GM21423 (cell line): ENCODE data around the gene SRCIN1.
"Not testable (repeated sequence)": the region's sequence is repeated elsewhere in the genome, so short reads cannot be mapped to it uniquely, and the experiment has no call there.

Experiments used
- ATAC-seq: cut with Tn5 transposase; IDR thresholded peaks from one replicate; pipeline ENCODE4 v1.9.1; 2021; ENCODE audit warnings: mild to moderate bottlenecking, moderate library complexity; ENCODE audit not compliant: unreplicated experiment

Gene SRCIN1

GRCh38 chr17:38545531-38546225, 60.1 kb downstream of the SRCIN1 start:
- ATAC-seq: no peak

GRCh38 chr17:38544839-38545209, 60.9 kb downstream of the SRCIN1 start:
- ATAC-seq: no peak

- no peak for ATAC-seq
Observed at GRCh38 chr17:38544175-38544838, 61.4 kb downstream of the SRCIN1 start.

DNA sequence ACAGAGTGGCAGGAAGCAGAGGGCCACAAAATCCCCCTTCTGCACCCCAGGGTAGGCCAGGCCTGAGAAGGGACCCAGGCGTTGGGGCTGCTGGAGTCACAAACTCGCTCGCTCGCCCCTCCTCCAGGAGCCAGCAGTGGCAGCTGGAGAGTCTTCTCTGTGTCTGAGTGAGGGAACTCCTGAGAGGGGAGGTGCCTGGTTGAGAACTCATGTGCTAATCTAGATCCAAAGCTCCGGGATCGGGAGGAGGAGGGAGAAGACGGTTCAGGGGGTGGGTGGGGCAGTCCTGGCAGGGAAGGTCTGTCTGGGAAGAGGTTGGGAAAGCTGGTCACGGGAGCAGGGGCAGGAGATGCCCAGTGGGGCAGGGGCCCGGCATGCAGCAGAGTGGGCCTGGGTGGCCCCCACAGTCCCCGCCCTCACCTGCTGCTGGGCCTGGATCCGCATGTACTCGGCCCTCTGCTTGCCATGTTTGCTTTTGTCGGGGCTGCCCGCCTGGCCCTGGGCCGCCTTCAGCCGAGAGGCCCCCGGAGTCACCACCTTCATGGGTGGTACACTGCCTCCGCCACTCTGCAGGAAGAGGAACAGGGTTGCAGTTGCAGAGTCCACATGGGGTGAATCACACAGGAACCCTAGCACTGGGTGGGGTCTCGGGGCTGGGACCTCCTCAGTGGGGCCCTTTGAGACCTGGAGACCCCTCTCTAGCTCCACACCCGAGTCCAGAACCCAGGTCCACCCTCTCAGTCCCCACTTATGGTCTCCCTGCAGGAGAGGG, 62.2 kb downstream of the SRCIN1 start:
- ATAC-seq: no peak

DNA sequence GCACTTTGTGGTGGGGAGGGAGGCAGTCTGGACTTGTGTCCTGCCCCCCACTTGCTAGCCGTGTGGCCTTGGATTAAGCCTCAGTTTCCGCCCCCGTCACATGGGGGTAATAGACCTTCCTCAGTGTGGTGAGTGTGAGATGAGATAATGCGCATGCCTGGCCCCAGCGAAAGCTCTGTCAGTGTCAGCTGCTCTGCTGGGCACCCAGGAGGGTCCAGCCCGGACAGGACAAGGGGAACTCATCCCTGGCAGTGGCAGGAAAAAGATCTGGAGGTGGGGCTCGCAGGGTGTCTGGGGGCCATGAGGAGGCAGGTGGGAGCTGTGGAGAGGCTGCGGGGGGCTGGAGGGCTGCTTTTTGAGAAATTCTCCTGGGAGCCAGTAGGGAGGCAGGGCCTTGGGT, 63.5 kb downstream of the SRCIN1 start:
- ATAC-seq: no peak

GRCh38 chr17:38541281-38541680, 64.5 kb downstream of the SRCIN1 start:
- ATAC-seq: no peak

GRCh38 chr17:38540514-38541045, 65.2 kb downstream of the SRCIN1 start:
- ATAC-seq: no peak

GRCh38 chr17:38539386-38539785, 66.4 kb downstream of the SRCIN1 start:
- ATAC-seq: no peak

- no peak for ATAC-seq
Observed at GRCh38 chr17:38538906-38539305, 66.8 kb downstream of the SRCIN1 start.

DNA sequence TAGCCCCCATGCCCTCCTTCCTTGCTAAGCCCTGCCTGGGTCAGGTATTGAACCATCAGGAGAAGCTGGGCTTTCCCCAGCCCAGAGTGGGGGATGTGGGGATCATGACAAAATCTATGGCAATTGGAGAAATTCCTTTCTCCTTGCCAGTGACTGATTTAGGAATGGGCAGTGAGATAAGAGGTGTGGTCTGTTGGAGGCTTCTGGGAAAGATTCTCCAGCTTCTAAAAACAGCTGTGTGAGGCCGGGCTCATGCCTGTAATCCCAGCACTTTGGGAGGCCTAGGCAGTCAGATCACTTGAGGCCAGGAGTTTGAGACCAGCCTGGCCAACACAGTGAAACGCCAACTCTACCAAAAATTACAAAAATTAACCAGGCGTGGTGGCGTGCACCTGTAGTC, 69.1 kb downstream of the SRCIN1 start:
- no peak for ATAC-seq

DNA sequence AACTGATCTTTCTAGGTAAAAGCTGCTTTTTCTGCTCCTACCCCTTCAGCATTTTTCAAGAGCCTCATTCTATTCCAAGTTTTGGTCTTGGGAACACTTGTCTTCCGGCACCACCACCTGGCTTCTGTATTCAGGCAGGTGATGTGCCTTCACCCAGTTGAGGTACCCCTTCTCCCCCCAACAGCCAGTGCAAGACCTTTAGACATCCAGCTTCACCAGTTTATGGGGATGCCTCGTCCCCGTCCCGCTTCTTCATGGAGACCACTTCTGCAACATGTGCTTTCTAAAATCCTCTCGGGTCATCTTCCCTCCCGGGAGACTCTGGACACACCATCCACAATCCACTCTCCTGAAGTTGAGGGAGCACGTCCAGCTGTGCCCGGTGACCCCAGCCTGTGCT, 69.9 kb downstream of the SRCIN1 start:
- no peak for ATAC-seq

DNA sequence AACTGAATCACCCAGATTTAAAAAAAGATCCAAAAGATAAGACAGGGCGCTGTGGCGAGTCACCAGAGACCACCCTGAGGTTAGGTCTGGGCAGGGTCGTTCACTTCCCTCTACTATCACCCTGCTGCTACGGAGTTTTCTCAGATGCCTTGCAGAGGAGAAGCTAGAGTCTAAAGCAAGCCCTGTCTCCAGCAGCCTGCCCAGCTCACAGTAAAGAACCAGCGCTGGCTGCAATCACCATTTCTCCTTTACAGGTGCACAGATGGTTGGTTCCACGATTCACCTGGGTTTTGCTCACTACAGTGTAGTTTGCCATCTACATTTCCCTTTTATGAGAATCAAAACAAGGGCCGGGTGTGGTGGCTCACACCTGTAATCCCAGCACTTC, 71.3 kb downstream of the SRCIN1 start:
- no peak for ATAC-seq

- no peak for ATAC-seq
Observed at GRCh38 chr17:38533866-38534497, 71.8 kb downstream of the SRCIN1 start.

GRCh38 chr17:38533241-38533640, 72.5 kb downstream of the SRCIN1 start:
- no peak for ATAC-seq

DNA sequence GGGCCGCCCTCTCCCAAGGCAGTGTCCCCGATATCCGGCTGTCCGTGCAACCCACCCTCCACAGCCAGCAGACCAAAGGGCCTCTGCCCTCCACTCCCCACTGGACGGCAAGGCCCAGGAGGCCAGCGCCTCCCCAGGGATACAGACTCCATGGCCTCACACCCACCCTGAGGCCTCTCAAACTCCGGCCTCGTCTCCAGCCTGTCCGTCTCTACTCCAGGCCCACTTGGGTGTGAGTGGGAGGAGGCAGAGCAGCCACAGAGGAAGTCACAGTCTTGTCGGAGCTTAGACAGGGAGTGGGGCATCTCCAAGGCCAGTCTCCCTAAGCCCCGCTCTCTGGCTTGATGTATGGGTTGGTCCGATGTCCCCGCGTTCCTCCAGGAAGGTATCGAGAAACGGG, 73.3 kb downstream of the SRCIN1 start:
- ATAC-seq: no peak

- not testable (repeated sequence) for ATAC-seq
Observed at GRCh38 chr17:38531761-38532160, 74.0 kb downstream of the SRCIN1 start.

DNA sequence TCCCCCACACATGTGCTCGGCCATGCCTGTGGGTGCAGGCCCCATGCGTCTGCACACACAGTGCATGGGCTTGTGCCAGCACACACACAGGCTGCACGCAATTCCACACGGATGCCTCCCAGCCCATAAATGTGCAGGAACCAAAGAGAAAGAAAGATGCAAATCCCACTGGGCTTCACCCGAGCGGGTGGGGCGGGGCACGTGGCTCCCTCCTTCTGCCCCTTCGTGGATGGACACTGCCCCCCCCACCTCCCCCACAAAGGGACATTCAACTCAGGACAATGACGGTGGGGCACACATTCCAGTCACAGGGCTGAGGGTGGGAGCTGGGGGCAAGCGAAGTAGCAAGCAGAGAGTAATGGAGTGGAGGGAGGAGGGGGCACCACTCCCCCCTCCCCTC, 74.9 kb downstream of the SRCIN1 start:
- not testable (repeated sequence) for ATAC-seq

DNA sequence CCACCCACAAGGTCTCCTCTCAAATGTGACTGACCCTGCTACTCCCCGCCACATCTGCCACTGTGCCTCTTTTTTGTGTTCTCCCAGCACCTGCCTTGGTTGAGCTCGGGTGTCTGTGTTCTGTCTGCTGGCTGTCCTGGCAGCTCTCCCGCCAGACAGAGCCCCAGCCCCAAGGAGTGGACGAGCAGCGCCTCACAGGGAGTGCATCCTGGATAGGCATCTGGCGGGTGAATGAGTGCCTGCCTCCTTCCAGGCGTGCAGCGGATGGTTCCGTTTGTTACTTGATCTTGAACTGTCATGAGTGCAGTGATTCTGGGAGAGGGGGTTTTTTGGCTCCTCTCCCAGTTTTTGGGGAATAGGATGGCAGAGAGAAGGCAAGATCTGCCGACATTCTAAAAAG, 77.6 kb downstream of the SRCIN1 start:
- ATAC-seq: not testable (repeated sequence)

- ATAC-seq: not testable (repeated sequence)
Observed at GRCh38 chr17:38526526-38526925, 79.2 kb downstream of the SRCIN1 start.

GRCh38 chr17:38512473-38513058, 93.2 kb downstream of the SRCIN1 start:
- no peak for ATAC-seq
